ENCODE measurements around the gene CLC. TPM values are rescaled to one million over a fixed set of nuclear protein-coding genes. Genes with fewer than 3 reads are reported as not detected.

The CLC gene
- total RNA-seq, 4 donors from 2014 or later: not detected

DNA sequence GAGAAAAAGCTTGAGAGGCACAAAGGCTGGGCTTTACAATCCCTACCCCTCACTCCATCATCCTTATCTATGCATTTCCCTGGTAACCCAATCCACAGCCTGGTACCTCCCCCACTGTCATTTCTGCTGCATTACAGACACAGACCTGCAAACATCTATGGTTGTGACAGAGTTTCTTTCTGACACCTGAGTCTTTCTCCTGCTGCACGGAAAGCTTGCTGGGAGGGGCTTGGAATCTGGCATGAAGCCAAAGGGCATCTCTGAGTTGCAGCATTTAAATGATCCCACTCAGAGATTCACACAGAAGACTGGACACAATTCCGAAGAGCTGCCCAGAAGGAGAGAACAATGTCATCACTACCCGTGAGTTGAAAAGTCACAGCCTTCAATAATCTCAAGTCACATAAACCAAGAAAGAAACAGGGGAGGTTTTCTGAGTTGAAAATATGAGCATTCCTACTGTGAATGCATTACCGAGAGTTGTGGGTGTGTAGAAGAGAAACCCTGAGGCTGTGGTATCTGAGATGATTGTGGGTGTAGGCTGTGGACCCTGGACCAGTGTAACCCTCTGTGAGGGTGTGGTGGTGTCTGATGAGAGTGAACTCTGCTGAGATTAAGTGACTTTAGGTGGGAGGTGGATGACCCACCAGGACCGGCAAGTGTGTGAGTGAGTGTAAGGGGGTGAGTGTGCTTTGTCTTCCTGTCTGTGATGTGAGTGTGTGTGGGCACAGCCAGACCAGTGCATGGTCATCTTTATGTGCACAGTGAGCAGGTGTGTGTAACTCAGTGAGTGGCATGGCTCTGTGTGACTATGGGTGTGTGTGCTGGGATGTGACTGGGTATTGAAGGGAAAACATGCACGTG is 33.4 kb downstream of the CLC start, which contains the start of gene LGALS14:
LGALS14 (plus strand) TSS at position 301 of the 864 bp plus-strand sequence; CDS start at position 349, 48 bp downstream.
- H3K27ac ChIP-seq: no peak within 1 kb of the TSS
- peaks cover 20% of the 10 kb centered on the region for H3K27me3 ChIP-seq
- H3K36me3 ChIP-seq: no peaks in the 10 kb centered on the region
- WGBS, 2 donors (ENCODE audit: low coverage in 1 of 2): 31 to 63% methylated on average over 2 to 4 of the region's 6 CpGs
- ATAC-seq: no peak
- H3K9me3 ChIP-seq: no peaks in the 10 kb centered on the region
- H3K4me3 ChIP-seq: no peak within 1 kb of the TSS
- no peaks in the 10 kb centered on the region for H3K4me1 ChIP-seq
- TF ChIP-seq POLR2A (IDR thresholded peaks at IDR 0.05) (no peak), EP300 (IDR thresholded peaks at IDR 0.05) (no peak), POLR2AphosphoS5 (IDR thresholded peaks at IDR 0.05) (no peak)
- TF ChIP-seq, protein P1, sequence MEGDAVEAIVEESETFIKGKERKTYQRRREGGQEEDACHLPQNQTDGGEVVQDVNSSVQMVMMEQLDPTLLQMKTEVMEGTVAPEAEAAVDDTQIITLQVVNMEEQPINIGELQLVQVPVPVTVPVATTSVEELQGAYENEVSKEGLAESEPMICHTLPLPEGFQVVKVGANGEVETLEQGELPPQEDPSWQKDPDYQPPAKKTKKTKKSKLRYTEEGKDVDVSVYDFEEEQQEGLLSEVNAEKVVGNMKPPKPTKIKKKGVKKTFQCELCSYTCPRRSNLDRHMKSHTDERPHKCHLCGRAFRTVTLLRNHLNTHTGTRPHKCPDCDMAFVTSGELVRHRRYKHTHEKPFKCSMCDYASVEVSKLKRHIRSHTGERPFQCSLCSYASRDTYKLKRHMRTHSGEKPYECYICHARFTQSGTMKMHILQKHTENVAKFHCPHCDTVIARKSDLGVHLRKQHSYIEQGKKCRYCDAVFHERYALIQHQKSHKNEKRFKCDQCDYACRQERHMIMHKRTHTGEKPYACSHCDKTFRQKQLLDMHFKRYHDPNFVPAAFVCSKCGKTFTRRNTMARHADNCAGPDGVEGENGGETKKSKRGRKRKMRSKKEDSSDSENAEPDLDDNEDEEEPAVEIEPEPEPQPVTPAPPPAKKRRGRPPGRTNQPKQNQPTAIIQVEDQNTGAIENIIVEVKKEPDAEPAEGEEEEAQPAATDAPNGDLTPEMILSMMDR (IDR thresholded peaks at IDR 0.05): no peak

- TF ChIP-seq EP300 (IDR thresholded peaks at IDR 0.05): no peak
- TF ChIP-seq, protein P1 (IDR thresholded peaks at IDR 0.05): no peak
- TF ChIP-seq POLR2AphosphoS5 (IDR thresholded peaks at IDR 0.05): no peak
- no peak for TF ChIP-seq POLR2A (IDR thresholded peaks at IDR 0.05)
- Histone ChIP-seq H3K9me3 (no peaks in the 10 kb centered on the region), H3K27ac (no peak overlapping the region), H3K36me3 (no peaks in the 10 kb centered on the region), H3K4me1 (no peaks in the 10 kb centered on the region), H3K4me3 (no peak overlapping the region), H3K27me3 (peaks cover 35% of the 10 kb centered on the region)
- 65 to 74% methylated on average over 5 of the region's 5 CpGs for WGBS, 2 donors (ENCODE audit: low coverage in 1 of 2)
- no peak for ATAC-seq
Observed at GRCh38 chr19:39701291-39701690, 36.5 kb downstream of the CLC start.

DNA sequence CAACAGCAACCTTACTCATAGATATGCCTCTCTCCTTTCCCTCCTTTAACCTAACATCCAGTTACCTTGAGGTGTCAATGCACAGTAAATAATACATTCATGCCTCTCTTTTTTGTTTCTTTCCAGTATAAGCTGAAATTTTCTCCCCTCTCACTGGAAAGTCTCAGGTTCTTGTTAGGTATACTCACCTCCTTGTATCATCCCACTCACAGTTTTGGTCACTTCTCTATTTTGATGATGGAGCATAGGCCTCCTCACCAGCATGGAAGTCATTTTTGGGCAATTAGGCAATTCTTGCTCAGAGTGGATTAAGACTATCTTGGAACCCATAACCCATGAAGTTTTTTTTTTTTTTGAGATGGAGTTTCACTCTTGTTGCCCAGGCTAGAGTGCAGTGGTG is 39.3 kb downstream of the CLC start:
- H3K4me1 ChIP-seq: no peaks in the 10 kb centered on the region
- H3K9me3 ChIP-seq: no peaks in the 10 kb centered on the region
- no peak overlapping the region for H3K27ac ChIP-seq
- H3K4me3 ChIP-seq: no peak overlapping the region
- TF ChIP-seq, protein P1 (IDR thresholded peaks at IDR 0.05): no peak
- TF ChIP-seq POLR2A (IDR thresholded peaks at IDR 0.05) (no peak), EP300 (IDR thresholded peaks at IDR 0.05) (no peak), POLR2AphosphoS5 (IDR thresholded peaks at IDR 0.05) (no peak)
- H3K27me3 ChIP-seq: peaks cover 43% of the 10 kb centered on the region
- no peaks in the 10 kb centered on the region for H3K36me3 ChIP-seq
- no peak for ATAC-seq

GRCh38 chr19:39696387-39696786 is 41.4 kb downstream of the CLC start:
- Histone ChIP-seq H3K4me3 (no peak overlapping the region), H3K27ac (no peak overlapping the region), H3K4me1 (no peaks in the 10 kb centered on the region), H3K27me3 (peaks cover 49% of the 10 kb centered on the region), H3K9me3 (no peaks in the 10 kb centered on the region), H3K36me3 (no peaks in the 10 kb centered on the region)
- TF ChIP-seq, protein P1 (IDR thresholded peaks at IDR 0.05): no peak
- TF ChIP-seq EP300 (IDR thresholded peaks at IDR 0.05): no peak
- TF ChIP-seq POLR2A (IDR thresholded peaks at IDR 0.05): no peak
- TF ChIP-seq POLR2AphosphoS5 (IDR thresholded peaks at IDR 0.05): no peak
- 60 to 88% methylated on average over 2 of the region's 2 CpGs for WGBS, 2 donors (ENCODE audit: low coverage in 1 of 2)
- ATAC-seq: no peak

DNA sequence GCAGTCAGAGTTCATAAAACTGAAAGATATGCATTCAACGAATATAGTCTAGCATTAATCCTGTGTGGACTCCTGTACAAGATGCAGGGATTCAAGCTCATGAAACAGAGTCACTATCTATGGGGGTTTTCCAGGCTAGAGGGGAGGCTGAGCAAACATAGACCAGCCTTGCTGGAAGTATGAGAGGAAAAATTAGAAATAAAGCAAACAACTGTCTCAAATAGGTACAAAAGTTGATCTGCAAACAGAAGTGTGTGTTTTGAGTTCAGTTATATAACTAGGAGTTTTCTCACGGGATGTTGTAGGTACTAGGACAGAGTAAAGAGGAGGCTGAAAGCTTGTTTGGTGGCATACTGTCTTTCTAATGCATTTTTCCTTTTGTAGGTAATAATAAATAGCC is 42.1 kb downstream of the CLC start:
- no peaks in the 10 kb centered on the region for H3K36me3 ChIP-seq
- peaks cover 46% of the 10 kb centered on the region for H3K27me3 ChIP-seq
- no peak overlapping the region for H3K4me3 ChIP-seq
- H3K27ac ChIP-seq: no peak overlapping the region
- WGBS, 2 donors (ENCODE audit: low coverage in 1 of 2): 53 to 77% methylated on average over 1 to 2 of the region's 2 CpGs
- no peak for TF ChIP-seq EP300 (IDR thresholded peaks at IDR 0.05)
- TF ChIP-seq POLR2A (IDR thresholded peaks at IDR 0.05): no peak
- no peak for TF ChIP-seq POLR2AphosphoS5 (IDR thresholded peaks at IDR 0.05)
- TF ChIP-seq, protein P1 (IDR thresholded peaks at IDR 0.05): no peak
- no peak for ATAC-seq
- H3K4me1 ChIP-seq: no peaks in the 10 kb centered on the region
- H3K9me3 ChIP-seq: no peaks in the 10 kb centered on the region

Data from gastroesophageal sphincter (tissue), 4 donors.